Hematopoietic multipotent progenitor cell treated with erythropoietin and hydrocortisone succinate and interleukin-3 and kit ligand, for 15 days (in vitro differentiated cells): ENCODE data around the gene TGM6.

Experiments used
- DNase-seq: peaks from one replicate; pipeline ENCODE4 v3.0.0-alpha.2; 2015; ENCODE audit warnings: low spot score

The TGM6 gene

GRCh38 chr20:2364044-2364443 is 16.7 kb upstream of the TGM6 start:
- no peak for DNase-seq

GRCh38 chr20:2365091-2365490 is 15.6 kb upstream of the TGM6 start:
- no peak for DNase-seq

GRCh38 chr20:2365666-2366065 is 15.0 kb upstream of the TGM6 start:
- no peak for DNase-seq

GRCh38 chr20:2368621-2369020 is 12.1 kb upstream of the TGM6 start:
- no peak for DNase-seq

- DNase-seq: no peak
Measured at GRCh38 chr20:2373098-2373497, 7.6 kb upstream of the TGM6 start.

- no peak for DNase-seq
Measured at GRCh38 chr20:2374346-2375125, 6.2 kb upstream of the TGM6 start.

GRCh38 chr20:2378893-2379292 is 1.8 kb upstream of the TGM6 start:
- DNase-seq: no peak

GRCh38 chr20:2379511-2380229 is 1.0 kb upstream of the TGM6 start:
- no peak for DNase-seq

- no peak for DNase-seq
Measured at GRCh38 chr20:2381303-2381702, 602 bp downstream of the TGM6 start.

GRCh38 chr20:2382833-2383232 is 2.1 kb downstream of the TGM6 start:
- DNase-seq: no peak

GRCh38 chr20:2385026-2385425 is 4.3 kb downstream of the TGM6 start:
- DNase-seq: no peak

- no peak for DNase-seq
Measured at GRCh38 chr20:2385496-2385895, 4.8 kb downstream of the TGM6 start.

- no peak for DNase-seq
Measured at GRCh38 chr20:2386516-2387179, 5.9 kb downstream of the TGM6 start.

- peak; percentile 37 for DNase-seq
Measured at GRCh38 chr20:2387180-2387577, 6.5 kb downstream of the TGM6 start.

GRCh38 chr20:2387580-2387979 is 6.9 kb downstream of the TGM6 start:
- DNase-seq: no peak

- no peak for DNase-seq
Measured at GRCh38 chr20:2390951-2391675, 10.4 kb downstream of the TGM6 start.

- DNase-seq: no peak
Measured at GRCh38 chr20:2394411-2395055, 13.8 kb downstream of the TGM6 start.

GRCh38 chr20:2395136-2395535 is 14.4 kb downstream of the TGM6 start:
- DNase-seq: no peak

- DNase-seq: no peak
Measured at GRCh38 chr20:2396241-2396814, 15.6 kb downstream of the TGM6 start.

- DNase-seq: no peak
Measured at GRCh38 chr20:2397091-2397490, 16.4 kb downstream of the TGM6 start.

- DNase-seq: no peak
Measured at GRCh38 chr20:2397595-2398145, 17.0 kb downstream of the TGM6 start.
